Vagina (tissue), 2 donors: ENCODE data around the gene RCN2.

Experiments
- POLR2A ChIP-seq, 2 donors: fragments of 450-650 bp; IDR thresholded peaks; one replicate each; pipeline ENCODE4 v1.6.1; 2017; ENCODE audit warnings: antibody characterized with exemption in 2 of 2, mild to moderate bottlenecking in 2 of 2, moderate library complexity in 2 of 2
- POLR2AphosphoS5 ChIP-seq, 2 donors: sonication (generic); formaldehyde crosslinking; IDR thresholded peaks; one replicate each; pipeline ENCODE4 v1.9.0; 2017; ENCODE audit warnings: antibody characterized with exemption in 2 of 2, mild to moderate bottlenecking in 2 of 2, low read depth in 1 of 2; ENCODE audit not compliant: insufficient read depth in 1 of 2
- TF ChIP-seq, protein P1 (sequence below), 3 experiments: fragments of 450-650 bp in 2 of 3; fragments of 200-600 bp in 1 of 3; sonication (generic) in 1 of 3; IDR thresholded peaks; one replicate each; pipeline ENCODE4 v1.5.1; 2017 to 2019; ENCODE audit warnings: antibody characterized with exemption in 3 of 3, mild to moderate bottlenecking in 2 of 3, moderate library complexity in 2 of 3

GRCh38 chr15:76991741-76992645, 60.4 kb downstream of the RCN2 start:
- TF ChIP-seq, protein P1, sequence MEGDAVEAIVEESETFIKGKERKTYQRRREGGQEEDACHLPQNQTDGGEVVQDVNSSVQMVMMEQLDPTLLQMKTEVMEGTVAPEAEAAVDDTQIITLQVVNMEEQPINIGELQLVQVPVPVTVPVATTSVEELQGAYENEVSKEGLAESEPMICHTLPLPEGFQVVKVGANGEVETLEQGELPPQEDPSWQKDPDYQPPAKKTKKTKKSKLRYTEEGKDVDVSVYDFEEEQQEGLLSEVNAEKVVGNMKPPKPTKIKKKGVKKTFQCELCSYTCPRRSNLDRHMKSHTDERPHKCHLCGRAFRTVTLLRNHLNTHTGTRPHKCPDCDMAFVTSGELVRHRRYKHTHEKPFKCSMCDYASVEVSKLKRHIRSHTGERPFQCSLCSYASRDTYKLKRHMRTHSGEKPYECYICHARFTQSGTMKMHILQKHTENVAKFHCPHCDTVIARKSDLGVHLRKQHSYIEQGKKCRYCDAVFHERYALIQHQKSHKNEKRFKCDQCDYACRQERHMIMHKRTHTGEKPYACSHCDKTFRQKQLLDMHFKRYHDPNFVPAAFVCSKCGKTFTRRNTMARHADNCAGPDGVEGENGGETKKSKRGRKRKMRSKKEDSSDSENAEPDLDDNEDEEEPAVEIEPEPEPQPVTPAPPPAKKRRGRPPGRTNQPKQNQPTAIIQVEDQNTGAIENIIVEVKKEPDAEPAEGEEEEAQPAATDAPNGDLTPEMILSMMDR (IDR thresholded peaks at IDR 0.05) = no peak
- TF ChIP-seq POLR2AphosphoS5 (IDR thresholded peaks at IDR 0.05; ENCODE audit: insufficient read depth in 1 of 2, low read depth in 1 of 2) (no peak), POLR2A (IDR thresholded peaks at IDR 0.05) (no peak)
